Frontal cortex (tissue), 4 donors: Measurements from ENCODE around the gene NPIPA8. TPM values are rescaled to one million over a fixed set of nuclear protein-coding genes. Genes with fewer than 3 reads are reported as not detected.
"Not testable (repeated sequence)": the region's sequence is repeated elsewhere in the genome, so short reads cannot be mapped to it uniquely, and the experiment has no call there.

ENCODE experiments used
- DNase-seq, 2 donors: peaks; one replicate each; pipeline ENCODE4 v3.0.0; 2012; ENCODE audit warnings: low spot score in 2 of 2
- FAIRE-seq: peaks from 2 replicates; lab custom pipeline; 2012; peaks lifted over from hg19 to GRCh38; lab: Jason Lieb, UNC
- small RNA-seq: library from RNA; depleted of rRNA; stranded (forward); fragments of <200 nt; gene quantifications from one replicate; pipeline ENCODE3, GENCODE V24; 2014
- total RNA-seq: library from RNA; depleted of rRNA; stranded (reverse); fragments of >200 nt; gene quantifications from one replicate; pipeline ENCODE4 v1.2.3, GENCODE V29; 2014
- donor health status: control.
- donor health status: control.
- donor health status: control.

The NPIPA8 gene
- total RNA-seq, 1 donor from 2014 or later: 4.9 TPM

DNA sequence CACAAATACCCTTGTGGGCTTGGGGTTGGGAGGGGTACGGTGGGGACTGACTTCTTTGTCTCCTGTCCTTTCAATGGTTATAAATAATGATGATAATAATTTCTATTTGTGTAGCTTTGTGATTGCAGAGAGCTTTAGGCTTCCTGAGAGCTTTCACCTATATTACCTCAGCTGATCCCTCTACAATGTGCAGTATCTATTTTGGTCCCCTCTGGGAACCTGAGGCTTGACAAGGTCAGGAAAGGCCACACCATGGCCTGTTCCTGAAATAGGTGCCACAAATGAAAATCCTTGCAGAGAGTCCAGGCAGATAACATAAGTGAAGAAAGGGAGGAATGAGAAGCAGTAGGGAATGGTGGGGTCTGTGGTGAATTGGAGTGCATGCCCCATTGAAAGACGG lies 45.6 kb downstream of the NPIPA8 start:
- DNase-seq, FAIRE-seq: not testable (repeated sequence)

DNA sequence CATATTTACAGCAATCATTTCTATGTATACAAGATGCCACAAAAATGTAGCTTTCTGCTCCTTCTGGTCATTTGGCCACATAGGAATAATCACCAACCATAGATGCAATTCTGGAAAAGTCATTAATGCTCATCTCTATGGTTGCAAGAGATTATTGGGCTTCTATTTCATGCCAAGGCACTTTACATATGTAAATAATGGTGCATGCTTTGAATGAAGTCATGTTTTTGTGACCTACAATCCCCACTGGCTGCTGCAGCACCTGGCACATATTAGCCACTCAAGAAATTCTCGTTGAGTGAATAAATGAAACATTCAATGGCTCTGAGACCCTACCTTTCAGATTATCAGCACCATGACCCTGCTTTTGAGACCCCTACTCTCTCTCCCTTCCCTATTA lies 50.2 kb downstream of the NPIPA8 start:
- not testable (repeated sequence) for DNase-seq, FAIRE-seq

DNA sequence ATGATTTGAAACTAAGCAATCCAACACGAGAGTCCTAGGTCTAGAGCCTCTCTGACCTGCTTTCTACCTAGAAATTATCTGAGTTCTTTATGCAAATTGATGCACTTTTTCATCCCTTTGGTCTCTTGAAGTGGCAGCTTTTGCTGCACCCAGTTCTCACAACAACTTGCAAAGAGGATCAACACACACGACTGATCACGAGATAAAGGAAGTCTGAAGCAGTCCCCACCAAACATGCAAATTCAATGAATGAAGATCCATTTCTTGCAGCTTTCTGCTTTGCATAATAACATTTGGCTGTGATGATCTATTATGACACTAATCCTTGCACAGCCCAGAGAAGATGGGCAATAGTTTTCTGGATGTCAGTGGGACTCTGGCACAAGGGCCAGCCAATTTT lies 56.2 kb downstream of the NPIPA8 start:
- not testable (repeated sequence) for DNase-seq, FAIRE-seq

DNA sequence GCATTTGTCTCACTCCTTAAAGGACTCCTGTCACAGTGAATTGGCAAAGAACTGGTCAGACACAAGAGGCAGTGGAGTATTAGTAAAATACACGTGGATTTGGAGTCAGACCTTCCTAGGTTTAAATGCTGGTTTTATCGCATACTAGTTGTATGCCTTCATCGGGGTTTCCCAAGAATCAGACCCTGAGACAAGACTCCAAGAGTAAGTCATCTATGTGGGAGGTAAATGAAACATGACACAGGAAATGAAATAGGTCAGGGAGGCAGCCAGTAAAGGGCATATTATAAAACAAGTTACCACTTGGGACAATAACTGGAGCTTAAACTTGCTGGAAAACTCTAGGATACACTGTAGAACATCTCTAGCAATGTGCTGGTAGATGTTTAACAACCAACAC lies 59.8 kb downstream of the NPIPA8 start:
- not testable (repeated sequence) for DNase-seq, FAIRE-seq

DNA sequence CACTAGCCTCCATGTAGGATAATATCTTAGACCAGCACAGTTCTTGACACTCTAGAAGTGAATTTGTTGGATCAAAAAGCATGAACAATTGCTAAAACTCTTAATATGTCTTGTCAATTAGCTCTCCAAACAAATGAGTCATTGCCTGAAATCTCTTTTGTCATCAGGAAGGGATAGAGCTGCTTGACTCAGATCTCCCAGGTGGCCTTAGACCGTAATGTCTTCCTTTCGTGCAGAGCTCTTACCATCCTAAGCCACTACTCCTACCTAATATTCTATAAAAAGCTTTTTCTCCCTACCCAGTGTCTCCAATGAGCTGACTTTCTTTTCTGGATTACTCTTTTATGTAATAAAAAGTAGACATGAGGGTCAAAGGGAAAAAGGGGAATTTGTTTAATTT lies 66.4 kb downstream of the NPIPA8 start:
- not testable (repeated sequence) for FAIRE-seq, DNase-seq

Small RNA genes lying within 50 kb of the gene (small RNA-seq; reads per million reads assigned to genes)
- gene AC126755.6 (not detected), gene MIR6511A4 (not detected), gene MIR6770-3 (not detected)

Other genes starting within 250 kb of the NPIPA8 start
- gene NOMO2, start 225.4 kb upstream of the NPIPA8 start, total RNA-seq: 125 TPM